H9 (cell line): ENCODE measurements around the gene PGAP6. TPM values are rescaled to one million over a fixed set of nuclear protein-coding genes. Genes with fewer than 3 reads are reported as not detected.
A peak's percentile ranks its signal among the peaks of the same experiment; 100 is the strongest.

Source experiments
- DNase-seq: peaks from one replicate; pipeline ENCODE4 v3.0.0-alpha.2; 2017
- H2AFZ ChIP-seq: one replicate; pipeline ENCODE4 v1.6.1; 2013; ENCODE audit warnings: mild to moderate bottlenecking, low read length, control low read depth, moderate library complexity
- H2AK5ac ChIP-seq: 2 replicates; pipeline ENCODE4 v1.6.1; 2013; ENCODE audit warnings: low read length, control low read depth, mixed read lengths; ENCODE audit not compliant: insufficient read length
- H2BK120ac ChIP-seq: one replicate; pipeline ENCODE4 v1.6.1; 2013; ENCODE audit warnings: low read depth, mild to moderate bottlenecking, low read length, control low read depth, inconsistent platforms; ENCODE audit not compliant: poor library complexity, severe bottlenecking
- H2BK12ac ChIP-seq: 2 replicates; pipeline ENCODE4 v1.6.1; 2013; ENCODE audit warnings: low read length, control low read depth, mixed read lengths, low read depth; ENCODE audit not compliant: insufficient read length
- H2BK15ac ChIP-seq: 2 replicates; pipeline ENCODE4 v1.6.1; 2013; ENCODE audit warnings: low read depth, low read length, control low read depth
- H2BK20ac ChIP-seq: one replicate; pipeline ENCODE4 v1.6.1; 2013; ENCODE audit warnings: low read depth, mild to moderate bottlenecking, low read length, control low read depth, inconsistent platforms; ENCODE audit not compliant: poor library complexity, severe bottlenecking
- H2BK5ac ChIP-seq: 2 replicates; pipeline ENCODE4 v1.6.1; 2013; ENCODE audit warnings: low read length, control low read depth, mixed read lengths; ENCODE audit not compliant: insufficient read length
- H3K14ac ChIP-seq: 2 replicates; pipeline ENCODE4 v1.6.1; 2013; ENCODE audit warnings: low read length, control low read depth; ENCODE audit not compliant: insufficient read depth
- H3K18ac ChIP-seq: 2 replicates; pipeline ENCODE4 v1.6.1; 2013; ENCODE audit warnings: low read depth, mild to moderate bottlenecking, mixed read lengths, low read length, control low read depth; ENCODE audit not compliant: insufficient read length
- H3K23ac ChIP-seq: 2 replicates; pipeline ENCODE4 v1.6.1; 2013; ENCODE audit warnings: low read length, control low read depth, mixed read lengths, low read depth; ENCODE audit not compliant: insufficient read length
- H3K23me2 ChIP-seq: 2 replicates; pipeline ENCODE4 v1.6.1; 2013; ENCODE audit warnings: low read depth, mild to moderate bottlenecking, mixed read lengths, low read length, control low read depth; ENCODE audit not compliant: insufficient read length, poor library complexity, severe bottlenecking
- H3K27ac ChIP-seq: 2 replicates; pipeline ENCODE4 v1.5.1; 2013; ENCODE audit warnings: low read length, control low read depth, mixed read lengths, low read depth; ENCODE audit not compliant: insufficient read length
- H3K27me3 ChIP-seq: 2 replicates; pipeline ENCODE4 v1.6.1; 2013; ENCODE audit warnings: low read length, control low read depth, inconsistent platforms; ENCODE audit not compliant: insufficient read depth
- H3K4ac ChIP-seq: 2 replicates; pipeline ENCODE4 v1.6.1; 2013; ENCODE audit warnings: low read depth, mild to moderate bottlenecking, control low read depth, inconsistent platforms, low read length, moderate library complexity
- H3K4me1 ChIP-seq: 2 replicates; pipeline ENCODE4 v1.6.1; 2013; ENCODE audit warnings: low read length, control low read depth, inconsistent platforms; ENCODE audit not compliant: insufficient read depth
- H3K4me2 ChIP-seq: 2 replicates; pipeline ENCODE4 v1.6.1; 2013; ENCODE audit warnings: low read length, control low read depth, mixed read lengths; ENCODE audit not compliant: insufficient read length, insufficient read depth
- H3K56ac ChIP-seq: 2 replicates; pipeline ENCODE4 v1.6.1; 2013; ENCODE audit warnings: low read depth, mild to moderate bottlenecking, mixed read lengths, low read length, control low read depth; ENCODE audit not compliant: insufficient read length
- H3K79me1 ChIP-seq: 2 replicates; pipeline ENCODE4 v1.6.1; 2013; ENCODE audit warnings: low read depth, mild to moderate bottlenecking, moderate library complexity, low read length, control low read depth, inconsistent platforms; ENCODE audit not compliant: insufficient read depth, poor library complexity, severe bottlenecking
- H3K79me2 ChIP-seq: 2 replicates; pipeline ENCODE4 v1.6.1; 2013; ENCODE audit warnings: low read length, control low read depth, inconsistent platforms; ENCODE audit not compliant: insufficient read depth
- H3K9ac ChIP-seq: 2 replicates; pipeline ENCODE4 v1.6.1; 2013; ENCODE audit warnings: low read length, control low read depth, mixed read lengths; ENCODE audit not compliant: insufficient read length; ENCODE audit errors: extremely low read depth
- H3K9me3 ChIP-seq: one replicate; pipeline ENCODE4 v1.6.1; 2013; ENCODE audit warnings: low read depth, low read length, inconsistent platforms; ENCODE audit not compliant: control insufficient read depth
- H3T11ph ChIP-seq: one replicate; pipeline ENCODE4 v1.6.1; 2013; ENCODE audit warnings: mild to moderate bottlenecking, low read length, control low read depth, inconsistent platforms
- H4K20me1 ChIP-seq: one replicate; pipeline ENCODE4 v1.6.1; 2013; ENCODE audit not compliant: control insufficient read depth, insufficient read length, insufficient read depth
- H4K5ac ChIP-seq: 2 replicates; pipeline ENCODE4 v1.6.1; 2013; ENCODE audit warnings: low read depth, mild to moderate bottlenecking, mixed read lengths, low read length, control low read depth; ENCODE audit not compliant: insufficient read length
- H4K8ac ChIP-seq: replicated peaks from 2 replicates; pipeline ENCODE4 v1.6.1; 2013; ENCODE audit warnings: low read length, control low read depth, mixed read lengths, low read depth; ENCODE audit not compliant: insufficient read length
- H4K91ac ChIP-seq: 2 replicates; pipeline ENCODE4 v1.6.1; 2013; ENCODE audit warnings: low read depth, mild to moderate bottlenecking, moderate library complexity, mixed read lengths, low read length, control low read depth; ENCODE audit not compliant: insufficient read length
- H3K27ac Mint-ChIP-seq, 3 experiments: 2 replicates in 2 of 3; 3 replicates in 1 of 3; pipeline ENCODE4 v1.8.0; 2020 to 2021; ENCODE audit warnings: mixed read lengths in 3 of 3, mild to moderate bottlenecking in 1 of 3, moderate library complexity in 1 of 3
- H3K27me3 Mint-ChIP-seq: 2 replicates; pipeline ENCODE4 v1.8.0; 2021; ENCODE audit warnings: low read depth, mild to moderate bottlenecking, moderate library complexity, mixed read lengths
- H3K36me3 Mint-ChIP-seq, 3 experiments: 2 replicates in 2 of 3; 3 replicates in 1 of 3; pipeline ENCODE4 v1.8.0; 2020 to 2021; ENCODE audit warnings: low read depth in 3 of 3, mixed read lengths in 3 of 3; ENCODE audit not compliant: insufficient read depth in 1 of 3
- H3K4me1 Mint-ChIP-seq, 2 experiments: 2 replicates each; pipeline ENCODE4 v1.8.0; 2020; ENCODE audit warnings: mixed read lengths in 2 of 2
- H3K4me3 Mint-ChIP-seq, 2 experiments: 2 replicates in 1 of 2; 3 replicates in 1 of 2; pipeline ENCODE4 v1.8.0; 2020 to 2021; ENCODE audit warnings: mild to moderate bottlenecking in 2 of 2, mixed read lengths in 2 of 2, moderate library complexity in 1 of 2
- H3K9me3 Mint-ChIP-seq, 2 experiments: 2 replicates in 1 of 2; 3 replicates in 1 of 2; pipeline ENCODE4 v1.8.0; 2020; ENCODE audit warnings: mild to moderate bottlenecking in 2 of 2, mixed read lengths in 2 of 2, moderate library complexity in 1 of 2
- CTCF ChIP-seq: fragments of 200-600 bp; sonication (generic); conservative IDR thresholded peaks from 3 replicates; pipeline ENCODE4 v1.8.0; 2021; ENCODE audit warnings: antibody characterized with exemption, mild to moderate bottlenecking
- WGBS: extraction: QIAGEN DNeasy Blood & Tissue Kit; methylation state at CpG from one replicate; pipeline ENCODE4 v1.1.7; 2013; ENCODE audit warnings: missing lambda C conversion rate, low lambda C conversion rate, mixed read lengths; ENCODE audit not compliant: insufficient read length; ENCODE audit errors: extremely low coverage; 5-methylcytosine and 5-hydroxymethylcytosine counted together
- total RNA-seq: library from RNA; stranded (reverse); gene quantifications from 2 replicates; pipeline ENCODE4 v1.2.1, GENCODE V29; 2021

PGAP6 gene
- total RNA-seq, 1 experiment from 2014 or later, result 111 TPM

GRCh38 chr16:369275-369865 is 12.4 kb downstream of the PGAP6 start:
- Histone ChIP-seq H3K56ac (no peak overlapping the region), H2BK120ac (no peak overlapping the region), H4K20me1 (no peaks in the 10 kb centered on the region), H3K79me1 (no peaks in the 10 kb centered on the region), H4K91ac (no peak overlapping the region), H2BK5ac (no peak overlapping the region), H4K5ac (no peak overlapping the region), H3K4me2 (peak overlapping the region; percentile 20), H2BK12ac (no peak overlapping the region), H3K4ac (no peak overlapping the region), H3K9me3 (no peaks in the 10 kb centered on the region), H3K27ac (no peak overlapping the region), H3K9ac (no peak overlapping the region), H3K27me3 (no peaks in the 10 kb centered on the region), H2AK5ac (no peak overlapping the region), H3K23ac (no peak overlapping the region), H3K18ac (no peak overlapping the region), H3K14ac (no peak overlapping the region; the same call in 1 of the 2 replicates), H2AFZ (no peak overlapping the region), H3K4me1 (no peaks in the 10 kb centered on the region), H2BK20ac (no peak overlapping the region), H3K79me2 (no peaks in the 10 kb centered on the region), H3K23me2 (no peaks in the 10 kb centered on the region), H2BK15ac (no peak overlapping the region), H3T11ph (no peak overlapping the region), H4K8ac (no peak overlapping the region)
- Mint-ChIP-seq H3K27ac (peak overlapping the region in 2 of 3 experiments; percentile 52 to 64; a peak in 2 of 7 replicates), H3K4me1 (peaks cover 9 to 13% of the 10 kb centered on the region in 2 experiments), H3K36me3 (peaks cover 7 to 54% (median 44%) of the 10 kb centered on the region in 3 experiments), H3K9me3 (no peaks in the 10 kb centered on the region), H3K27me3 (no peaks in the 10 kb centered on the region; the same call in 1 of the 2 replicates), H3K4me3 (peak overlapping the region; percentile 60 to 74)
- no peak for DNase-seq
- no CpG with 5 or more reads among the region's 20 CpGs for WGBS
- TF ChIP-seq CTCF, result no peak
